ENCODE data around the gene HEATR1.

The HEATR1 gene

DNA sequence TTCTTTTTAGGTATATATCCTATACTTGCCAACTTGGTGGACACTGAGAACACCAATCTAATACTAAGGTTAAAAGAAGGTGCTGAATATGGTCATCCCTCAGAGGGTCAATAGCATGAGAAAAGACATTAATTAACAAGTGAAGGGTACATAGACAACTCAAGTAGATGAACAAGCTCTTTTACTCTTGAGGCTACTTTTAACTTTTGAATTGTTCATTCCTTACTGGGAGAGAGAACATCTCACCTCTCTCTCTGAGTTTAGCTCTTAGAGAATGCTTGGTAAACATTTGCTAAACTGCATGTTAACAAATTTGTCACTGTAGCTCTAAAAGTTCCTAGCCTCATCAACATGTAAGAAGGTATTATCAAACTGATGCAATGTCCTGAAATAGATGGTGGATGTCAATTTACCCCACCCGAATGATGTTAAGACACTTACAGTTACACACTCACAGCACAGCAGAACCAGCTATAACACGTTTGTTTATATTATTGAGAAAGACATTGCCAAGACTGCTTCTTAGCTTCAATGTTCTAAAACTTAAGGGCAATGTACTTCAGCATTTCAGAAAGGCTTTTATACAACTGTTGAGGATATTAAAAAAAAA is 35.9 kb downstream of the HEATR1 start:
- H3K56ac ChIP-seq (ENCODE audit: low read length), result no peak overlapping the region
- H3K4me3 ChIP-seq (ENCODE audit: low read length), result no peak overlapping the region
- no peak overlapping the region for H2BK15ac ChIP-seq (replicated peaks; ENCODE audit: low read depth)
- H2BK5ac ChIP-seq (ENCODE audit: low read length), result no peak overlapping the region
- H3K9ac ChIP-seq (ENCODE audit: low read length), result no peak overlapping the region
- H3K4me2 ChIP-seq (ENCODE audit: low read length), result no peak overlapping the region
- H3K18ac ChIP-seq (ENCODE audit: low read length), result no peak overlapping the region
- no peaks in the 10 kb centered on the region for H3K79me1 ChIP-seq (ENCODE audit: low read length)
- H3K27ac ChIP-seq (ENCODE audit: low read depth, low read length), result no peak overlapping the region
- WGBS (ENCODE audit: extremely low coverage, insufficient coverage, low lambda C conversion rate), result no CpG with 5 or more reads among the region's 2 CpGs
- no peak overlapping the region for H2AK5ac ChIP-seq (ENCODE audit: low read length)
- H3K79me2 ChIP-seq (ENCODE audit: control insufficient read depth, insufficient read depth, low read length), result no peaks in the 10 kb centered on the region
- no peaks in the 10 kb centered on the region for H3K4me1 ChIP-seq (ENCODE audit: control insufficient read depth, low read depth, low read length)
- no peak overlapping the region for H4K8ac ChIP-seq (ENCODE audit: low read depth, low read length)
- peaks cover 6% of the 10 kb centered on the region for H3K36me3 ChIP-seq (ENCODE audit: control insufficient read depth, insufficient read depth, low read length)
- H4K5ac ChIP-seq (ENCODE audit: low read length), result no peak overlapping the region
- no peak overlapping the region for H2BK120ac ChIP-seq (ENCODE audit: low read depth, low read length)
- no peaks in the 10 kb centered on the region for H3K27me3 ChIP-seq (ENCODE audit: insufficient read depth, low read length, poor library complexity)
- no peak overlapping the region for H3K4ac ChIP-seq (ENCODE audit: low read depth, low read length)
- no peak overlapping the region for H3K23ac ChIP-seq (ENCODE audit: low read length)
- DNase-seq, result peak; percentile 52

DNA sequence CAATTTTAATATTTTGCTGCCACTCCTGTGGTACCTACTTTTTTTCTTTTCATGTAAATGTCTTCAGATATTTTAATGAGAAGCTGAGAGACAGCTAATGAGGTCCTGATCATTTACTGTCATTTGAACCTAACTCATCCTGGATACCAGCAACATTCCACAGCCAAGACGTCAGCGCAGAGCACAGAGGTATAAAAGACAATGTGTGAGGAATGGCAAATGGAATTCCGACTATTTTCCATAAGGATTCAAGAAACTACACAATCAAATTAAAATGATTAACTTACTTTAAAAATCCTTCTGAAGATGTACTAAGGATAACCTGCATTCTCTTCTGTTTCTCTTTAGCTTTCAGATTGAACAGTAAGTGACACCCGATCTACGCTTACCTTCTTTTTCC is 38.8 kb downstream of the HEATR1 start:
- peak; percentile 80 for DNase-seq
- Histone ChIP-seq H2BK120ac (ENCODE audit: low read depth, low read length) (no peak overlapping the region), H3K56ac (ENCODE audit: low read length) (no peak overlapping the region), H3K79me2 (ENCODE audit: control insufficient read depth, insufficient read depth, low read length) (no peaks in the 10 kb centered on the region), H3K79me1 (ENCODE audit: low read length) (no peaks in the 10 kb centered on the region), H3K23ac (ENCODE audit: low read length) (no peak overlapping the region), H3K27me3 (ENCODE audit: insufficient read depth, low read length, poor library complexity) (no peaks in the 10 kb centered on the region), H3K27ac (ENCODE audit: low read depth, low read length) (no peak overlapping the region), H4K8ac (ENCODE audit: low read depth, low read length) (no peak overlapping the region), H3K4ac (ENCODE audit: low read depth, low read length) (no peak overlapping the region), H3K4me1 (ENCODE audit: control insufficient read depth, low read depth, low read length) (no peaks in the 10 kb centered on the region), H3K4me3 (ENCODE audit: low read length) (no peak overlapping the region), H3K4me2 (ENCODE audit: low read length) (no peak overlapping the region), H2BK15ac (replicated peaks; ENCODE audit: low read depth) (no peak overlapping the region), H4K5ac (ENCODE audit: low read length) (no peak overlapping the region), H3K9ac (ENCODE audit: low read length) (no peak overlapping the region), H3K36me3 (ENCODE audit: control insufficient read depth, insufficient read depth, low read length) (peaks cover 4% of the 10 kb centered on the region), H2AK5ac (ENCODE audit: low read length) (no peak overlapping the region), H2BK5ac (ENCODE audit: low read length) (no peak overlapping the region), H3K18ac (ENCODE audit: low read length) (no peak overlapping the region)
- WGBS (ENCODE audit: extremely low coverage, insufficient coverage, low lambda C conversion rate), result no CpG with 5 or more reads among the region's 5 CpGs

DNA sequence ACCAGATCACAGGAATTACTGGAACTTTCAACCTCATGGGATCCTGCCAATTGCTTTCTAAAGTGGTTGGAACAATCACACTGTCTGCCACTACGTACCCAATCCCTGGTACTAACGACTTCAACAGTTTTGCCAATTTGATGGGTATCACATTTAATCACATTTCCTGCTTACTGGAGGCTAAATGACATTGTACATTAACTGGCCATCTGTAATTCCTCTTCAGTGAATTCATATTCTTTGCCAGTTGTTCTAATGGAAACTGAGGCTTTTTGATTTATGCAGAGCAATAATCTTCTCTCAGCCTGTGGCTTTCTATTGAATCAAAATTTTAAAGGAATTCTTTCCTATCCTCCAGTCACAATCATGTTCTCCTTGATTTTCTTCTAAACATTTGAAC is 42.3 kb downstream of the HEATR1 start:
- H2BK5ac ChIP-seq (ENCODE audit: low read length), result no peak overlapping the region
- no peak overlapping the region for H3K4ac ChIP-seq (ENCODE audit: low read depth, low read length)
- no peak overlapping the region for H3K56ac ChIP-seq (ENCODE audit: low read length)
- no CpG with 5 or more reads among the region's 2 CpGs for WGBS (ENCODE audit: extremely low coverage, insufficient coverage, low lambda C conversion rate)
- no peaks in the 10 kb centered on the region for H3K4me1 ChIP-seq (ENCODE audit: control insufficient read depth, low read depth, low read length)
- no peaks in the 10 kb centered on the region for H3K79me2 ChIP-seq (ENCODE audit: control insufficient read depth, insufficient read depth, low read length)
- H2BK15ac ChIP-seq (replicated peaks; ENCODE audit: low read depth), result no peak overlapping the region
- no peak overlapping the region for H3K4me3 ChIP-seq (ENCODE audit: low read length)
- no peaks in the 10 kb centered on the region for H3K27me3 ChIP-seq (ENCODE audit: insufficient read depth, low read length, poor library complexity)
- no peak overlapping the region for H4K8ac ChIP-seq (ENCODE audit: low read depth, low read length)
- no peak overlapping the region for H3K4me2 ChIP-seq (ENCODE audit: low read length)
- no peak overlapping the region for H3K9ac ChIP-seq (ENCODE audit: low read length)
- H4K5ac ChIP-seq (ENCODE audit: low read length), result no peak overlapping the region
- H2AK5ac ChIP-seq (ENCODE audit: low read length), result no peak overlapping the region
- DNase-seq, result no peak
- H3K79me1 ChIP-seq (ENCODE audit: low read length), result no peaks in the 10 kb centered on the region
- H3K36me3 ChIP-seq (ENCODE audit: control insufficient read depth, insufficient read depth, low read length), result peaks cover 6% of the 10 kb centered on the region
- no peak overlapping the region for H2BK120ac ChIP-seq (ENCODE audit: low read depth, low read length)
- no peak overlapping the region for H3K23ac ChIP-seq (ENCODE audit: low read length)
- no peak overlapping the region for H3K27ac ChIP-seq (ENCODE audit: low read depth, low read length)
- no peak overlapping the region for H3K18ac ChIP-seq (ENCODE audit: low read length)

DNA sequence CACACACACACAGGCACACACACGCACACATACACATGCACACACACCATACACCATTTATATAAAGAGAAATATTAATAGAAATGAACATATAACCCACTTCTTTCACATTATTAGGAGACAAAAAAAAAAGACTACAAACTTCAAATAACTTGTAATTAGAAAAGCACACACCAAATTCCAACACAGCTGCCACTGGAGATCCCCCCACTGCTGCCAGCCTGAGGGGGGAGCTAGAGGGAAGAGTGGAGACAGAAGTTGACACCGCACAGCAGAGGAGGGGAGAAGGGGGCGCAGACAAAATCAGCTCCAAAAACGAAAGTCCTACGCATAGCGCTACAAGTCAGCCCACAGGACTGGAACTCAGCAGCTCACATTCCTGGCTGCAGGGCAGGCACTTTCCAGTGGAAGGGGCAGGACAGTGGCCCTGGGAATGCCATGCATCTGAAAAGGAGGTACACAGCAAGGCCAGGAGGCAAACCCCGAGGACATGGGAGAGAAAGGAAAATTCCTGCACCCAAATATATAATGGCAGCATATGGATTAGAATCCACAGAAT is 44.0 kb downstream of the HEATR1 start:
- H3K56ac ChIP-seq (ENCODE audit: low read length), result no peak overlapping the region
- no peak overlapping the region for H3K9ac ChIP-seq (ENCODE audit: low read length)
- no peak overlapping the region for H3K4ac ChIP-seq (ENCODE audit: low read depth, low read length)
- H3K4me2 ChIP-seq (ENCODE audit: low read length), result no peak overlapping the region
- peaks cover 8% of the 10 kb centered on the region for H3K36me3 ChIP-seq (ENCODE audit: control insufficient read depth, insufficient read depth, low read length)
- H4K5ac ChIP-seq (ENCODE audit: low read length), result no peak overlapping the region
- H2BK120ac ChIP-seq (ENCODE audit: low read depth, low read length), result no peak overlapping the region
- peak; percentile 26 for DNase-seq
- H3K27ac ChIP-seq (ENCODE audit: low read depth, low read length), result no peak overlapping the region
- no peak overlapping the region for H2AK5ac ChIP-seq (ENCODE audit: low read length)
- no peaks in the 10 kb centered on the region for H3K4me1 ChIP-seq (ENCODE audit: control insufficient read depth, low read depth, low read length)
- no peak overlapping the region for H4K8ac ChIP-seq (ENCODE audit: low read depth, low read length)
- no peak overlapping the region for H2BK15ac ChIP-seq (replicated peaks; ENCODE audit: low read depth)
- no peaks in the 10 kb centered on the region for H3K79me1 ChIP-seq (ENCODE audit: low read length)
- H3K4me3 ChIP-seq (ENCODE audit: low read length), result no peak overlapping the region
- no peaks in the 10 kb centered on the region for H3K79me2 ChIP-seq (ENCODE audit: control insufficient read depth, insufficient read depth, low read length)
- no CpG with 5 or more reads among the region's 7 CpGs for WGBS (ENCODE audit: extremely low coverage, insufficient coverage, low lambda C conversion rate)
- H3K23ac ChIP-seq (ENCODE audit: low read length), result no peak overlapping the region
- H3K18ac ChIP-seq (ENCODE audit: low read length), result no peak overlapping the region
- no peak overlapping the region for H2BK5ac ChIP-seq (ENCODE audit: low read length)
- no peaks in the 10 kb centered on the region for H3K27me3 ChIP-seq (ENCODE audit: insufficient read depth, low read length, poor library complexity)

DNA sequence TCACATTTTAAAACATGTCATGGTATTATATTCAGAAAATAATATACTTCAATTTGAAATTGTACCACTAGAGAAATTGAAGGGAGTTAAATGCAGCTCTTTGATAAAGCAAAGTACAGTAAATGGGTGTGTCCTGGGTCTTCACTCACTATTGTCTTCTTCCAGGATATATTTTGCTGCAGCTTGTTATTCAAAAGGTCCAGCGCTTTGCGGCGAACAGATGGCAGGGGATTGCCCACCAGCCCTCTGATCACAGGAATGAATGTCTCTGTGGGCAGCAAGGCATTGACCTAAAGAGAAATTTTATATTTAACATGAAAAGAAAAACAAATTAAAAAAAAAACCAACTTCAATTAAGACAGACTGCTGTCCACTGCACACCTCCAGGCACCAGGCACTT is 45.5 kb downstream of the HEATR1 start:
- Histone ChIP-seq H3K56ac (ENCODE audit: low read length) (no peak overlapping the region), H2BK15ac (replicated peaks; ENCODE audit: low read depth) (no peak overlapping the region), H4K8ac (ENCODE audit: low read depth, low read length) (no peak overlapping the region), H3K23ac (ENCODE audit: low read length) (no peak overlapping the region), H3K9ac (ENCODE audit: low read length) (no peak overlapping the region), H3K27ac (ENCODE audit: low read depth, low read length) (no peak overlapping the region), H4K5ac (ENCODE audit: low read length) (no peak overlapping the region), H3K79me2 (ENCODE audit: control insufficient read depth, insufficient read depth, low read length) (no peaks in the 10 kb centered on the region), H3K27me3 (ENCODE audit: insufficient read depth, low read length, poor library complexity) (no peaks in the 10 kb centered on the region), H3K4me1 (ENCODE audit: control insufficient read depth, low read depth, low read length) (no peaks in the 10 kb centered on the region), H2AK5ac (ENCODE audit: low read length) (no peak overlapping the region), H3K18ac (ENCODE audit: low read length) (no peak overlapping the region), H3K4ac (ENCODE audit: low read depth, low read length) (no peak overlapping the region), H3K4me2 (ENCODE audit: low read length) (no peak overlapping the region), H3K36me3 (ENCODE audit: control insufficient read depth, insufficient read depth, low read length) (peaks cover 4% of the 10 kb centered on the region), H3K79me1 (ENCODE audit: low read length) (no peaks in the 10 kb centered on the region), H2BK120ac (ENCODE audit: low read depth, low read length) (no peak overlapping the region), H3K4me3 (ENCODE audit: low read length) (no peak overlapping the region), H2BK5ac (ENCODE audit: low read length) (no peak overlapping the region)
- WGBS (ENCODE audit: extremely low coverage, insufficient coverage, low lambda C conversion rate), result no CpG with 5 or more reads among the region's 3 CpGs
- DNase-seq, result no peak

DNA sequence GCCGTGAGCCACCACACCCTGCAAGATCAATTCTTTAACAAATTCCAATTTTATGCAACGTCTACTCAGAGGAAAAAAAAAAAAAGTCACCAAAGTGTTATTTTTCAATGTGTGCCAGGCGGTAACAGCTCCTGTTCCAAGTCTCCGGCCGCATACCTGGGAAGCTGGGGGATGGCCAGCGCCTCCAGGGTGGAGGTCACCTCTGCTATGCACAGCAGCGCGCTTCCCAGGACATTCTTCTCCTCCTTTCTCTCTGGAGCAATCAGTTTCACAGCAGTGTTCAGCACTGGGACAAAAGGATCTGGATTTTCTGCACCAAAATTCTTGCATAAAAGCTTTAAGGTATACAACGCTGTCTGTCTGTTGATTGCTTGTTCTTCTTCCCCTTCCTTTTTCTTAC is 46.2 kb downstream of the HEATR1 start:
- Histone ChIP-seq H2BK120ac (ENCODE audit: low read depth, low read length) (no peak overlapping the region), H3K4ac (ENCODE audit: low read depth, low read length) (no peak overlapping the region), H3K79me2 (ENCODE audit: control insufficient read depth, insufficient read depth, low read length) (no peaks in the 10 kb centered on the region), H3K4me1 (ENCODE audit: control insufficient read depth, low read depth, low read length) (no peaks in the 10 kb centered on the region), H2BK15ac (replicated peaks; ENCODE audit: low read depth) (no peak overlapping the region), H3K4me2 (ENCODE audit: low read length) (no peak overlapping the region), H3K9ac (ENCODE audit: low read length) (no peak overlapping the region), H3K18ac (ENCODE audit: low read length) (no peak overlapping the region), H3K4me3 (ENCODE audit: low read length) (no peak overlapping the region), H3K79me1 (ENCODE audit: low read length) (no peaks in the 10 kb centered on the region), H3K27me3 (ENCODE audit: insufficient read depth, low read length, poor library complexity) (no peaks in the 10 kb centered on the region), H3K27ac (ENCODE audit: low read depth, low read length) (no peak overlapping the region), H4K5ac (ENCODE audit: low read length) (no peak overlapping the region), H2BK5ac (ENCODE audit: low read length) (no peak overlapping the region), H3K23ac (ENCODE audit: low read length) (no peak overlapping the region), H2AK5ac (ENCODE audit: low read length) (no peak overlapping the region), H4K8ac (ENCODE audit: low read depth, low read length) (no peak overlapping the region), H3K56ac (ENCODE audit: low read length) (no peak overlapping the region), H3K36me3 (ENCODE audit: control insufficient read depth, insufficient read depth, low read length) (peaks cover 7% of the 10 kb centered on the region)
- WGBS (ENCODE audit: extremely low coverage, insufficient coverage, low lambda C conversion rate), result no CpG with 5 or more reads among the region's 9 CpGs
- DNase-seq, result no peak

Measured in mesendoderm (in vitro differentiated cells).